Liver (tissue), 9 donors: ENCODE measurements around the gene SLFN14. TPM values are rescaled to one million over a fixed set of nuclear protein-coding genes. Genes with fewer than 3 reads are reported as not detected.
A peak's percentile ranks its signal among the peaks of the same experiment; 100 is the strongest.
"Not testable (repeated sequence)": the region's sequence is repeated elsewhere in the genome, so short reads cannot be mapped to it uniquely, and the experiment has no call there.

Experiments used
- DNase-seq: peaks from one replicate; pipeline ENCODE4 v3.0.0-alpha.2; 2017; ENCODE audit warnings: low spot score
- H3K27ac ChIP-seq, 2 donors: one replicate each; pipeline ENCODE4 v1.7.0; 2013; ENCODE audit warnings: inconsistent platforms in 2 of 2, low read length in 2 of 2, control low read depth in 1 of 2, low read depth in 1 of 2, mild to moderate bottlenecking in 1 of 2
- H3K27me3 ChIP-seq, 4 donors: one replicate each; pipeline versions ENCODE4 v1.6.1 to v1.7.0; 2013; ENCODE audit warnings: low read length in 3 of 4, inconsistent platforms in 1 of 4, mild to moderate bottlenecking in 1 of 4, moderate library complexity in 1 of 4; ENCODE audit not compliant: control insufficient read depth in 4 of 4, insufficient read depth in 4 of 4
- H3K36me3 ChIP-seq, 4 donors: one replicate each; pipeline versions ENCODE4 v1.6.1 to v1.7.0; 2013; ENCODE audit warnings: low read length in 3 of 4, mild to moderate bottlenecking in 3 of 4, low read depth in 1 of 4, moderate library complexity in 1 of 4; ENCODE audit not compliant: control insufficient read depth in 4 of 4, insufficient read depth in 3 of 4
- H3K4me1 ChIP-seq, 4 donors: one replicate each; pipeline versions ENCODE4 v1.6.1 to v1.7.0; 2013; ENCODE audit warnings: low read length in 3 of 4, mild to moderate bottlenecking in 3 of 4, moderate library complexity in 1 of 4; ENCODE audit not compliant: control insufficient read depth in 4 of 4, insufficient read depth in 4 of 4
- H3K4me3 ChIP-seq, 3 donors: one replicate each; pipeline versions ENCODE4 v1.6.1 to v1.7.0; 2013; ENCODE audit warnings: low read length in 3 of 3, control low read depth in 1 of 3, low read depth in 1 of 3, mild to moderate bottlenecking in 1 of 3
- H3K9ac ChIP-seq, 2 donors: one replicate each; pipeline ENCODE4 v1.7.0; 2013; ENCODE audit warnings: low read length in 2 of 2, mild to moderate bottlenecking in 2 of 2, moderate library complexity in 2 of 2, control low read depth in 1 of 2, low read depth in 1 of 2
- H3K9me3 ChIP-seq, 4 donors: one replicate each; pipeline versions ENCODE4 v1.6.1 to v1.7.0; 2013; ENCODE audit warnings: low read length in 3 of 4; ENCODE audit not compliant: control insufficient read depth in 4 of 4
- ATF3 ChIP-seq: IDR thresholded peaks from 2 replicates; pipeline ENCODE4 v1.6.1; 2016; ENCODE audit warnings: antibody characterized with exemption
- FOXA1 ChIP-seq: IDR thresholded peaks from 2 replicates; pipeline ENCODE4 v1.6.1; 2016; ENCODE audit warnings: antibody characterized with exemption
- FOXA2 ChIP-seq: IDR thresholded peaks from 2 replicates; pipeline ENCODE4 v1.6.1; 2016; ENCODE audit warnings: antibody characterized with exemption
- GABPA ChIP-seq, 2 donors: IDR thresholded peaks in 1 of 2; conservative IDR thresholded peaks in 1 of 2; 2 replicates each; pipeline ENCODE4 v1.6.1; 2016; ENCODE audit warnings: antibody characterized with exemption in 2 of 2, mild to moderate bottlenecking in 1 of 2, moderate library complexity in 1 of 2
- HNF4A ChIP-seq, 2 donors: conservative IDR thresholded peaks; 2 replicates each; pipeline ENCODE4 v1.6.1; 2016; ENCODE audit warnings: antibody characterized with exemption in 2 of 2, mild to moderate bottlenecking in 2 of 2
- HNF4G ChIP-seq: IDR thresholded peaks from 2 replicates; pipeline ENCODE4 v1.6.1; 2016; ENCODE audit warnings: antibody characterized with exemption
- JUND ChIP-seq, 2 donors: IDR thresholded peaks; 2 replicates each; pipeline ENCODE4 v1.6.1; 2016; ENCODE audit warnings: antibody characterized with exemption in 2 of 2
- NR2F2 ChIP-seq: IDR thresholded peaks from 2 replicates; pipeline ENCODE4 v1.6.1; 2016; ENCODE audit warnings: antibody characterized with exemption
- RAD21 ChIP-seq, 2 donors: IDR thresholded peaks; 2 replicates each; pipeline ENCODE4 v1.6.1; 2016; ENCODE audit warnings: antibody characterized with exemption in 2 of 2, mild to moderate bottlenecking in 2 of 2
- RXRA ChIP-seq, 2 donors: IDR thresholded peaks; 2 replicates each; pipeline ENCODE4 v1.6.1; 2017 to 2018; ENCODE audit warnings: antibody characterized with exemption in 2 of 2, mild to moderate bottlenecking in 1 of 2
- SP1 ChIP-seq: IDR thresholded peaks from 2 replicates; pipeline ENCODE4 v1.6.1; 2018; ENCODE audit warnings: antibody characterized with exemption, mild to moderate bottlenecking
- TAF1 ChIP-seq: conservative IDR thresholded peaks from 2 replicates; pipeline ENCODE4 v1.6.1; 2016; ENCODE audit warnings: antibody characterized with exemption, mild to moderate bottlenecking
- YY1 ChIP-seq: IDR thresholded peaks from 2 replicates; pipeline ENCODE4 v1.6.1; 2016; ENCODE audit warnings: antibody characterized with exemption, mild to moderate bottlenecking
- WGBS: extraction: QIAGEN DNeasy Blood & Tissue Kit; methylation state at CpG from one replicate; pipeline ENCODE4 v1.1.7; 2013; 5-methylcytosine and 5-hydroxymethylcytosine counted together
- polyA plus RNA-seq, 2 donors: library from polyadenylated mRNA; stranded (reverse) in 1 of 2; unstranded in 1 of 2; fragments of 200-250 nt in 1 of 2; fragments of >200 nt in 1 of 2; fragmentation: Nextera tagmentation in 1 of 2; extraction: Ambion mirVana in 1 of 2; gene quantifications; one replicate each; pipeline versions ENCODE4 v1.2.1 to v1.2.3, GENCODE V29; 2013 to 2015
- total RNA-seq, 2 donors: library from RNA; depleted of rRNA; stranded (reverse); fragments of >200 nt; gene quantifications; one replicate each; pipeline ENCODE4 v1.2.3, GENCODE V29; 2014
- TF ChIP-seq, protein P1 (sequence below): IDR thresholded peaks from 2 replicates; pipeline ENCODE4 v1.6.1; 2016; ENCODE audit warnings: antibody characterized with exemption
- TF ChIP-seq, protein P2 (sequence below): fragments of 150-350 bp; IDR thresholded peaks from 2 replicates; pipeline ENCODE4 v1.5.1; 2017; ENCODE audit warnings: improper control_type of control experiment, low read depth, low read length; ENCODE audit not compliant: missing input control
- donor health status: healthy.
- donor health status: healthy.
- donor health status: healthy.
- donor health status: healthy.
- donor health status: healthy.

The SLFN14 gene
- total and polyA plus RNA-seq, 4 donors = under 0.01 to 23.7 TPM; not detected in 2

GRCh38 chr17:35566968-35567367 lies 6.3 kb upstream of the SLFN14 start:
- H3K27ac ChIP-seq = no peak overlapping the region
- WGBS = 78% methylated on average over 11 of the region's 11 CpGs
- DNase-seq = no peak

DNA sequence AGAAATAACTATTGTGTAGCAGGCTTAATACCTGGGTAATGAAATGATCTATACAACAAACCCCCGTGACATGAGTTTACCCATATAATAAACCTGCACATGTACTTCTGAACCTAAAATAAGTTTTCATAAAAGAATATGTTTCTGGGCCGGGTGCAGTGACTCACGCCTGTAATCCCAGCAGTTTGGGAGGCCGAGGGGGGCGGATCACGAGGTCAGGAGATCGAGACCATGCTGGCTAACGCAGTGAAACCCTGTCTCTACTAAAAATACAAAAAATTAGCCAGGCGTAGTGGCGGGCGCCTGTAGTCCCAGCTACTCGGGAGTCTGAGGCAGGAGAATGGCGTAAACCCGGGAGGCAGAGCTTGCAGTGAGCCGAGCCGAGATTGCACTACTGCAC lies 2.6 kb upstream of the SLFN14 start:
- not testable (repeated sequence) for H3K4me3 ChIP-seq, H3K27ac ChIP-seq, H3K9me3 ChIP-seq, H3K9ac ChIP-seq, H3K36me3 ChIP-seq, H3K4me1 ChIP-seq, H3K27me3 ChIP-seq, DNase-seq
- WGBS = 84% methylated on average over 15 of the region's 16 CpGs

More at GRCh38 chr17:35566968-35567367, 6.3 kb upstream of the SLFN14 start:
- peaks cover 3 to 22% (median 16%) of the 10 kb centered on the region in 4 donors for H3K4me1 ChIP-seq
- H3K27me3 ChIP-seq = no peaks in the 10 kb centered on the region
- H3K9ac ChIP-seq = no peak overlapping the region
- H3K9me3 ChIP-seq = no peaks in the 10 kb centered on the region
- no peaks in the 10 kb centered on the region for H3K36me3 ChIP-seq
- peak overlapping the region in 1 of 3 donors; percentile 100 for H3K4me3 ChIP-seq
- no peak for TF ChIP-seq HNF4G
- no peak for TF ChIP-seq RAD21 (IDR thresholded peaks at IDR 0.05)
- no peak for TF ChIP-seq YY1
- TF ChIP-seq FOXA1 = no peak
- TF ChIP-seq RXRA (IDR thresholded peaks at IDR 0.05) = no peak
- TF ChIP-seq SP1 = no peak
- TF ChIP-seq FOXA2 = no peak
- TF ChIP-seq, protein P1, sequence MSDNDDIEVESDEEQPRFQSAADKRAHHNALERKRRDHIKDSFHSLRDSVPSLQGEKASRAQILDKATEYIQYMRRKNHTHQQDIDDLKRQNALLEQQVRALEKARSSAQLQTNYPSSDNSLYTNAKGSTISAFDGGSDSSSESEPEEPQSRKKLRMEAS = no peak
- TF ChIP-seq TAF1 = no peak
- no peak for TF ChIP-seq NR2F2
- TF ChIP-seq HNF4A (conservative IDR thresholded peaks at IDR 0.05) = no peak
- no peak for TF ChIP-seq ATF3

GRCh38 chr17:35559495-35560210 lies 966 bp downstream of the SLFN14 start:
- Histone ChIP-seq H3K4me3 (no peak overlapping the region), H3K27ac (no peak overlapping the region), H3K9ac (no peak overlapping the region), H3K27me3 (peaks cover 0 to 2% (median 0%) of the 10 kb centered on the region in 4 donors), H3K36me3 (no peaks in the 10 kb centered on the region), H3K9me3 (no peaks in the 10 kb centered on the region), H3K4me1 (no peaks in the 10 kb centered on the region)
- no peak for TF ChIP-seq HNF4G
- no peak for TF ChIP-seq JUND (IDR thresholded peaks at IDR 0.05)
- no peak for TF ChIP-seq YY1
- TF ChIP-seq FOXA1 = no peak
- TF ChIP-seq GABPA (IDR thresholded peaks at IDR 0.05 in 1 of 2, conservative IDR thresholded peaks at IDR 0.05 in 1 of 2) = no peak
- TF ChIP-seq, protein P1 = no peak
- no peak for TF ChIP-seq HNF4A (conservative IDR thresholded peaks at IDR 0.05)
- 71% methylated on average over 2 of the region's 2 CpGs for WGBS
- no peak for DNase-seq

DNA sequence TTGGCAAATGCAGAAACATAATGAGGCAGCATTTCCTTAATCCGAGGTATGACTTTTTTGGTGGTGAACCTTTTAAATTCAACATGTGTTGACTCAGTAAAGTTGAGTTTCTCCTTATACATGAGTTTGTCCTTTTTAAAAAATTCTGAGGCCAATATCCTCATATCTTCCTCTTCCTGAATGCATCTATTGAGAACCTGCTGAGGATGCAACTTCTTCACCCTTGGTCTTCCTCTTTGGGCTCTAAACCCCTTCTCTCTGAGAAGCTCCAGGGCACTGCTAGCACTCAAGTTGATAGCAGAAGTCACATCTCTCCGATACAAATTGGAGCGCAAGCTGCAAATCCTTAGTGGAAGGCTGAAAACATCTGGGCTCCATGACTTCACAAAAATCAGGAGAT lies 3.3 kb downstream of the SLFN14 start:
- Histone ChIP-seq H3K9ac (no peak overlapping the region), H3K27me3 (peaks cover 0 to 2% (median 0%) of the 10 kb centered on the region in 4 donors), H3K4me1 (no peaks in the 10 kb centered on the region), H3K4me3 (no peak overlapping the region), H3K9me3 (no peaks in the 10 kb centered on the region), H3K36me3 (no peaks in the 10 kb centered on the region), H3K27ac (no peak overlapping the region)
- WGBS = 81% methylated on average over 3 of the region's 3 CpGs
- TF ChIP-seq HNF4A (conservative IDR thresholded peaks at IDR 0.05) = no peak
- no peak for TF ChIP-seq HNF4G
- TF ChIP-seq, protein P2, sequence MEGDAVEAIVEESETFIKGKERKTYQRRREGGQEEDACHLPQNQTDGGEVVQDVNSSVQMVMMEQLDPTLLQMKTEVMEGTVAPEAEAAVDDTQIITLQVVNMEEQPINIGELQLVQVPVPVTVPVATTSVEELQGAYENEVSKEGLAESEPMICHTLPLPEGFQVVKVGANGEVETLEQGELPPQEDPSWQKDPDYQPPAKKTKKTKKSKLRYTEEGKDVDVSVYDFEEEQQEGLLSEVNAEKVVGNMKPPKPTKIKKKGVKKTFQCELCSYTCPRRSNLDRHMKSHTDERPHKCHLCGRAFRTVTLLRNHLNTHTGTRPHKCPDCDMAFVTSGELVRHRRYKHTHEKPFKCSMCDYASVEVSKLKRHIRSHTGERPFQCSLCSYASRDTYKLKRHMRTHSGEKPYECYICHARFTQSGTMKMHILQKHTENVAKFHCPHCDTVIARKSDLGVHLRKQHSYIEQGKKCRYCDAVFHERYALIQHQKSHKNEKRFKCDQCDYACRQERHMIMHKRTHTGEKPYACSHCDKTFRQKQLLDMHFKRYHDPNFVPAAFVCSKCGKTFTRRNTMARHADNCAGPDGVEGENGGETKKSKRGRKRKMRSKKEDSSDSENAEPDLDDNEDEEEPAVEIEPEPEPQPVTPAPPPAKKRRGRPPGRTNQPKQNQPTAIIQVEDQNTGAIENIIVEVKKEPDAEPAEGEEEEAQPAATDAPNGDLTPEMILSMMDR = no peak
- no peak for TF ChIP-seq ATF3
- no peak for DNase-seq
